Stimulated activated CD4-positive, alpha-beta T cell treated with anti-CD3 and anti-CD28 coated beads, Interleukin-12 subunit alpha, Interleukin-12 subunit beta, amount 100 ng/mL, for 4 hours (primary cell): Measurements from ENCODE around the gene KIAA1671.
A peak's percentile ranks its signal among the peaks of the same experiment; 100 is the strongest.
"Not testable (repeated sequence)": the region's sequence is repeated elsewhere in the genome, so short reads cannot be mapped to it uniquely, and the experiment has no call there.

Experiments used
- DNase-seq: peaks from one replicate; pipeline ENCODE4 v3.0.0-alpha.2; 2020

Gene KIAA1671

DNA sequence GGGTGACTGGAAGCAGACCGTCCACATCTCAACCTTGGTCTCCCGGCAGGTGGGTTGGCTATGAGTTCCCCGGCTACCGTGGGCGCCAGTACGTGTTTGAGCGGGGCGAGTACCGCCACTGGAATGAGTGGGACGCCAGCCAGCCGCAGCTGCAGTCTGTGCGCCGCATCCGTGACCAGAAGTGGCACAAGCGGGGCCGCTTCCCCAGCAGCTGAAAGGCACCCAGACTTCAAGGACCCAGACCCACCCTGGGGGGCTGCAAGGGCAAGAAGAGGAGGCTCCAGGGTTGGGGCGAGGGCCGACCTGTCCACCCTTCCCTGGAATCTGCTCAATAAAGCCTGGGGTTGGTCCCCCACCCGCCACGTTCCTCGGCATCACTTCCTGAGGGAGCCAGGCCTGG is 254.5 kb downstream of the KIAA1671 start:
- DNase-seq: no peak

- no peak for DNase-seq
These were observed 255.1 kb downstream of the KIAA1671 start for GRCh38 chr22:25207553-25208157.

GRCh38 chr22:25208328-25208727 is 255.8 kb downstream of the KIAA1671 start:
- DNase-seq: no peak

DNA sequence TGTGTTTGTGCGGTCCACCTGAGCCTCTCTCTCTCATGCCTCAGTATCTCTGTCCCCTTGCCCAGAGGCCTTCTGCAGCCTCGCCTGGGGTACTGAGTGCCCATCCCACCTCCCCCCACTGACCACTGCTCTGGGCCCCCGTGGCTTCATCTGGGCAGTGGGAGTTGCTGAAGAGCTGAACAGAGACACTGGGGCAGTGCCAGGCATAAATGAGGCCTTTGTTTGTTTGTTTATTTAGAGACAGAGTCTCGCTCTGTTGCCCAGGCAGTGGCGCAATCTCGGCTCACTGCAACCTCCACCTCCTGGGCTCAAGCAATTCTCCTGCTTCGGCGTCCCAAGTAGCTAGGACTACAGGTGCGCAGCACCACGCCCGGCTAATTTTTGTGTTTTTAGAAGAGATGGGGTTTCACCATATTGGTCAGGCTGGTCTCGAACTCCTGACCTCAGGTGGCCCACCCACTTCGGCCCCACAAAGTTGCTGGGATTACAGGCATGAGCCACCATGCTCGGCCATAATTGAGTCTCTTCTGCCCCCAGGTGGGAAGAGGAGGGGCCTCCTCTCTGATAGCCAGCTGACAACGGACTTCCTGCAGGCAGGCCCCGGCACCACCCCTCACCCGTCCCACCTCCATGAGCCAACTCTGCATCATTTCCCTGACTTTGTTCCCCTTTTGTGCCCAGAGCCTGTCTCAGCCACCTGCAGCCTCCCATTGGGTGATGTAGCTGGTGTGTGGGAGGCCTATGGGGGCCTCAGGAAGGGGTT is 256.4 kb downstream of the KIAA1671 start:
- DNase-seq: no peak

- DNase-seq: no peak
These were observed 258.3 kb downstream of the KIAA1671 start for GRCh38 chr22:25210793-25211192.

- no peak for DNase-seq
These were observed 259.8 kb downstream of the KIAA1671 start for GRCh38 chr22:25212337-25212736.

DNA sequence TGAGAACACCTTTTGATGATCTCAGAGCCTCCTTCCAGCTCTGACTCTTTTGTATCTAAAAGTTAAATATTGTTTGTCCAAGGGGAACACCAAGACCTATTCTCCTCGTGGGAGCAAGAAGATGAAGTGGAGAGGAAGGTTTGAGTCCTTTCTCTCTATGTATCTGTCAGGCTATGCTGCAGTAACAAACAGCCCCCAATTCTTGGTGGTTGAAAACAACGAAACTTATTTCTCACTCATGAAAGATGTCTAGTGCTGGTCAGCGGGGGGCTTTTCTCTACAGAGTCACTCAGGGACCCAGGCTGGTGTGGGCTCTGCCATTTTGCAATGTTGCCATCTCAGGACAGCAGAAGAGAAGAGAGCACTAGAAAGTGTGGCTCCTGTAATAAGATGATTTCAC is 260.7 kb downstream of the KIAA1671 start:
- DNase-seq: no peak

DNA sequence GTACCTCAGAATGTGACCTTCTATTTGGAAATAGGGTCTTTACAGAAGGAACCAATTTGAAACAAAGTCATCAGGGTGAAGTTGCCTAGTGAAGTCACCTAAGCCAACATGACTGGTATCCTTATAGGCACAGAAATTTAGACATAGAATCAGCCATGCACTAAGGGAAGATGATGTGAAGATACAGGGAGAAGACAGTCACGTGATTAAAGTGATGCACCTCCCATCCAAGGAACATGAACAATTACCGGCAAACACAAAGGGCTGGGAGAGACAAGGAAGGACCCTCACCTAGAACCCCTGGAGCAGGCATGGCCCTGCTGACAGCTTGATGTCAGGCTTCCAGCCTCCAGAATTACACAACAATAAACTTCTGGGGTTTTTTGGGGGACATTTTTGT is 263.7 kb downstream of the KIAA1671 start:
- no peak for DNase-seq

DNA sequence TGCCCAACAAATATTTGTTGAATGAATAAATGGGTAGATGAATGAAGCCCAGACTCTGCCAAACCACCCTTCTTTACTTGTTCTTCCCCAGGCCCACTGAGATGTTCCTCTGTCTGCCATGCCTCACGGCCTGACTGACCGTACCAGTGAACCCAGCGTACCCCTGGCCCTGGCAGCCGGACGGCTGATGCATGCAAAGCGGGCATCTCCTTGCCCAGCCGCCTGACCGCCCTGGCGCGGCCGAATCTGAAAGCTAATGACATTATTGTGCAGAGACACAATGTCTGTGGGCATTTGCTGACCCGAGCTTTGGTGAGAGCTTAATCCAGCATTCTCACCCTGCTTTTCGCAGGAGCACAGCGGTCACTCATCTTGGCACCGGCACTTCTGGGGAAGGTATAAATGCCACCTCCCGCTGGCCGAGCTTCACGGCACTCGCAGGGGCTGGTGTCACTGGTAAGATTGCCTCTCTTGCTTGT is 266.7 kb downstream of the KIAA1671 start, which contains the start of gene CRYBB2:
CRYBB2 (plus strand) TSS at position 429 of the 479 bp plus-strand sequence. CDS start 1,791 bp downstream, outside the sequence.
- no peak for DNase-seq

GRCh38 chr22:25219948-25220442 is 267.5 kb downstream of the KIAA1671 start:
- no peak for DNase-seq

- DNase-seq: no peak
These were observed 269.3 kb downstream of the KIAA1671 start for GRCh38 chr22:25221790-25222189.

DNA sequence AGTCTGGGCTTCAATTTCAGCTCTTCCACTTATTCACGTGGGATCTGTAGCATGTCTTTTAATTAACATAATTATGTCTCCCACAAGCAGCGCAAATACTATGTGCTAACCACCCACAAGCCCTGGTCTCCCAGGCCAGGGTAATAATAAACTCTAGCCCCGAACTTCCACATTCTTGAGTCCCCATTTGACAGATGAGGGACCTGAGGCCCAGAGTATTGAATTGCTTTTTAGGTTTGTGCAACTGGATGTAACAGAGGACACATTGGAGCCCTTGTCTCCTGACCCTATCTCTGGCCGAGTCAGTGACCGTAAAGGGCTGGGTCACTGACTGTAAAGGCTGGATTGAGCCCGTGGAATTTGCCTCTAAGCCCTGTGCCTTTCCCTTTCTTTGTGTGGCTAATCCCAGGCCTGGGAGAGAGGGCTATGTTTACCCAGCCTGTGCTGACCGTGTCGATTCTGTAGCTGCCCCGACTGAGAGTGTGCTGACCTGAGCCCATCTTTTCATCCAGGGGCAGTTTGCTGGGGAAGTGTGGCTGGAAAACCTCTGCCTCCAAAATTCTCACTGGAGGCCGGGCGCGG is 270.8 kb downstream of the KIAA1671 start:
- no peak for DNase-seq

GRCh38 chr22:25228822-25229221 is 276.3 kb downstream of the KIAA1671 start:
- DNase-seq: no peak

DNA sequence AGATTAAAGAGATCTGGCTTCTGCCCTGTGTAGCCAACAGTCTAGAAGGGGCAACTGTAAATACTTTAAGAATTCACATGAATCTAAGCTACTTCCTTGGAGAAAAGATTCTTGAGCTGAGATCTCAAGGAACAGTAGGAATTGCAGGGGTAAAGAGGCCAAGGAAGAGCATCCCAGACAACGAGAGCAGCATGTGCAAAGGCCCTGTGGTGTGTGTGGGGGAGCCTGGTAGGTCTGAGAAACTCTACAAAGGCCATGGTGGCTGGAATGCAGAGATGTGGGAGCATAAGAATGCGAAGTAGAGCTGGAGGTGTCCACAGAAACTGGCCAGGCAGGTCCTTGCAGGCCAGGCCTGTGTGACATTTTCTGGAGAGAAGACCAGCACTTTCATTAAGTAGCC is 278.2 kb downstream of the KIAA1671 start:
- DNase-seq: not testable (repeated sequence)

- DNase-seq: no peak
These were observed 279.8 kb downstream of the KIAA1671 start for GRCh38 chr22:25232301-25232700.

GRCh38 chr22:25233706-25234105 is 281.2 kb downstream of the KIAA1671 start:
- DNase-seq: not testable (repeated sequence)

- peak; percentile 66 for DNase-seq
These were observed 283.2 kb downstream of the KIAA1671 start for GRCh38 chr22:25235547-25236290.

DNA sequence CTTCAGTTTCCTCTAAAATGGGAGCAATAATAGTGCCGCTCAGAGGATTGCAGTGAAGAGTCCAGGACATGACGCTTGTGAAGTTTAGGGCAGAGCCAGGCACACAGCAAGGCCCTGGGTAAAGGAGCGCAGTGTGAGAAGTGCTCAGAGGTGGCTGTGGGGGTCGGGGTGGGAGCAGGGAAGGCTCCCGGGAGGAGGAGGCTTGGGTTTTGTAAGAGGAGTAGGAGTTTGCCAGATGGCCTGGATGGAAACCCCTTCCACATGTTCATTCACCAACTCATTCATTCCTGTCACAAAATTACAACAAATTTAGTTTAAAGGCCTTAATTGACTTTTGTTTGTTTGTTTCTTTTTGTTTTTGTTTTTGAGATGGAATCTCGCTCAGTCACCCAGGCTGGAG is 283.9 kb downstream of the KIAA1671 start:
- no peak for DNase-seq

DNA sequence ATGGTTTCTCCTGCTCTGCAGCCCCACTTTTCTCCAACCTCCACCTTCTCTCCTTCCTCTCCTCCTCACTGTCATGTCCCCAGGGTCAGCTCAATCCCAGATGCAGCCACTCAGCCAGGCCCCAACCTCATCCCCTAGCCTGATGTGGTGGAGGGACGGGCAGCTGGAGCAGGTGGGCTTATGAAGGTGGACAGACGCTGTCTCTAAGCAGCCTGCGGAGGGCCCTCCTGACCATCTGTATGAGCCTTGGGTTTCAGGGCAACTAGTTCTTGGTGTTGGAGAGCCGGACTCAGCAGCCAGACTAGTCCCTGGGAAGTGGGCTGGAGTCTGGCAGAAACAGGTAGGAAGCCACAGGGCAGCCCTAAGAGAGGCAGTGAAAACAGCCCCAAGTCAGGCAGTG is 285.0 kb downstream of the KIAA1671 start:
- DNase-seq: no peak

GRCh38 chr22:25238058-25238457 is 285.5 kb downstream of the KIAA1671 start:
- DNase-seq: not testable (repeated sequence)
